Measurements from ENCODE around the gene VPS35L. TPM values are rescaled to one million over a fixed set of nuclear protein-coding genes. Genes with fewer than 3 reads are reported as not detected.

Gene VPS35L
- total RNA-seq, 1 experiment from 2014 or later = 27.9 TPM

GRCh38 chr16:19737306-19738038 is 182.0 kb downstream of the VPS35L start:
- DNase-seq (ENCODE audit: extremely low read depth, low read depth) = no peak

- DNase-seq (ENCODE audit: extremely low read depth, low read depth) = no peak
Measured at GRCh38 chr16:19741354-19741753, 185.9 kb downstream of the VPS35L start.

GRCh38 chr16:19743816-19744159 is 188.3 kb downstream of the VPS35L start:
- no peak for DNase-seq (ENCODE audit: extremely low read depth, low read depth)

GRCh38 chr16:19744670-19745069 is 189.2 kb downstream of the VPS35L start:
- DNase-seq (ENCODE audit: extremely low read depth, low read depth) = no peak

- no peak for DNase-seq (ENCODE audit: extremely low read depth, low read depth)
Measured at GRCh38 chr16:19745286-19746010, 189.9 kb downstream of the VPS35L start.

GRCh38 chr16:19746561-19746960 is 191.1 kb downstream of the VPS35L start:
- DNase-seq (ENCODE audit: extremely low read depth, low read depth) = no peak

- DNase-seq (ENCODE audit: extremely low read depth, low read depth) = no peak
Measured at GRCh38 chr16:19748389-19749168, 193.1 kb downstream of the VPS35L start.

- DNase-seq (ENCODE audit: extremely low read depth, low read depth) = no peak
Measured at GRCh38 chr16:19749571-19750080, 194.1 kb downstream of the VPS35L start.

Other genes starting within 250 kb of the VPS35L start
- gene TMC5, start 137.8 kb upstream of the VPS35L start, total RNA-seq (2014; rRNA removed; shearing (Covaris generic)) = 0.07 and 0.43 TPM in 2 replicates
- 59.1 and 61.6 TPM in 2 replicates for gene GDE1, start 33.6 kb upstream of the VPS35L start, total RNA-seq (2014; rRNA removed; shearing (Covaris generic))
- gene CCP110, start 31.8 kb upstream of the VPS35L start, total RNA-seq (2014; rRNA removed; shearing (Covaris generic)) = 12.1 and 14.4 TPM in 2 replicates
- 19.5 and 24.3 TPM in 2 replicates for gene KNOP1, start 162.5 kb downstream of the VPS35L start, total RNA-seq (2014; rRNA removed; shearing (Covaris generic))
- 4.3 and 9.6 TPM in 2 replicates for gene IQCK, start 162.6 kb downstream of the VPS35L start, total RNA-seq (2014; rRNA removed; shearing (Covaris generic))